ENCODE results near the gene OLFML2A.

Gene OLFML2A

GRCh38 chr9:124808246-124808956 is 31.5 kb downstream of the OLFML2A start:
- Histone ChIP-seq H3K4me1 (ENCODE audit: insufficient read depth, low read length) (peaks cover 27% of the 10 kb centered on the region; the same call in 1 of the 2 replicates), H3K9me3 (ENCODE audit: control insufficient read depth, insufficient read depth, low read length) (no peaks in the 10 kb centered on the region), H3K9ac (ENCODE audit: low read depth, low read length) (no peak overlapping the region), H3K36me3 (ENCODE audit: insufficient read depth, low read length) (0 out of 2 replicates have a peak, but pooled peaks cover 3% of the 10 kb centered on the region)

GRCh38 chr9:124809211-124809610 is 32.3 kb downstream of the OLFML2A start:
- Histone ChIP-seq H3K36me3 (ENCODE audit: insufficient read depth, low read length) (0 out of 2 replicates have a peak, but pooled peaks cover 3% of the 10 kb centered on the region), H3K9me3 (ENCODE audit: control insufficient read depth, insufficient read depth, low read length) (no peaks in the 10 kb centered on the region), H3K9ac (ENCODE audit: low read depth, low read length) (no peak overlapping the region), H3K4me1 (ENCODE audit: insufficient read depth, low read length) (peaks cover 36% of the 10 kb centered on the region; the same call in 1 of the 2 replicates)

GRCh38 chr9:124809741-124810500 is 33.0 kb downstream of the OLFML2A start:
- H3K9me3 ChIP-seq (ENCODE audit: control insufficient read depth, insufficient read depth, low read length) = no peaks in the 10 kb centered on the region
- 0 out of 2 replicates have a peak, but pooled peaks cover 3% of the 10 kb centered on the region for H3K36me3 ChIP-seq (ENCODE audit: insufficient read depth, low read length)
- peaks cover 36% of the 10 kb centered on the region; the same call in 1 of the 2 replicates for H3K4me1 ChIP-seq (ENCODE audit: insufficient read depth, low read length)
- no peak overlapping the region for H3K9ac ChIP-seq (ENCODE audit: low read depth, low read length)

- peaks cover 36% of the 10 kb centered on the region; the same call in 1 of the 2 replicates for H3K4me1 ChIP-seq (ENCODE audit: insufficient read depth, low read length)
- no peak overlapping the region; the same call in 1 of the 2 replicates for H3K9ac ChIP-seq (ENCODE audit: low read depth, low read length)
- no peaks in the 10 kb centered on the region for H3K36me3 ChIP-seq (ENCODE audit: insufficient read depth, low read length)
- H3K9me3 ChIP-seq (ENCODE audit: control insufficient read depth, insufficient read depth, low read length) = no peaks in the 10 kb centered on the region
Observed at GRCh38 chr9:124810663-124811355, 33.9 kb downstream of the OLFML2A start.

- peaks cover 36% of the 10 kb centered on the region; the same call in 1 of the 2 replicates for H3K4me1 ChIP-seq (ENCODE audit: insufficient read depth, low read length)
- H3K9ac ChIP-seq (ENCODE audit: low read depth, low read length) = no peak overlapping the region
- no peaks in the 10 kb centered on the region for H3K36me3 ChIP-seq (ENCODE audit: insufficient read depth, low read length)
- no peaks in the 10 kb centered on the region for H3K9me3 ChIP-seq (ENCODE audit: control insufficient read depth, insufficient read depth, low read length)
Observed at GRCh38 chr9:124812441-124812876, 35.5 kb downstream of the OLFML2A start.

GRCh38 chr9:124813041-124813440 is 36.1 kb downstream of the OLFML2A start:
- H3K4me1 ChIP-seq (ENCODE audit: insufficient read depth, low read length) = peaks cover 36% of the 10 kb centered on the region; the same call in 1 of the 2 replicates
- no peaks in the 10 kb centered on the region for H3K36me3 ChIP-seq (ENCODE audit: insufficient read depth, low read length)
- no peak overlapping the region for H3K9ac ChIP-seq (ENCODE audit: low read depth, low read length)
- H3K9me3 ChIP-seq (ENCODE audit: control insufficient read depth, insufficient read depth, low read length) = no peaks in the 10 kb centered on the region

- H3K9ac ChIP-seq (ENCODE audit: low read depth, low read length) = no peak overlapping the region
- H3K36me3 ChIP-seq (ENCODE audit: insufficient read depth, low read length) = no peaks in the 10 kb centered on the region
- no peaks in the 10 kb centered on the region for H3K9me3 ChIP-seq (ENCODE audit: control insufficient read depth, insufficient read depth, low read length)
- H3K4me1 ChIP-seq (ENCODE audit: insufficient read depth, low read length) = peaks cover 35% of the 10 kb centered on the region; the same call in 1 of the 2 replicates
Observed at GRCh38 chr9:124813501-124814163, 36.7 kb downstream of the OLFML2A start.

GRCh38 chr9:124814164-124814535 is 37.2 kb downstream of the OLFML2A start:
- Histone ChIP-seq H3K9me3 (ENCODE audit: control insufficient read depth, insufficient read depth, low read length) (no peaks in the 10 kb centered on the region), H3K4me1 (ENCODE audit: insufficient read depth, low read length) (peaks cover 37% of the 10 kb centered on the region; the same call in 1 of the 2 replicates), H3K36me3 (ENCODE audit: insufficient read depth, low read length) (no peaks in the 10 kb centered on the region), H3K9ac (ENCODE audit: low read depth, low read length) (no peak overlapping the region)

GRCh38 chr9:124815601-124816000 is 38.7 kb downstream of the OLFML2A start:
- Histone ChIP-seq H3K4me1 (ENCODE audit: insufficient read depth, low read length) (peaks cover 35% of the 10 kb centered on the region; the same call in 1 of the 2 replicates), H3K36me3 (ENCODE audit: insufficient read depth, low read length) (no peaks in the 10 kb centered on the region), H3K9me3 (ENCODE audit: control insufficient read depth, insufficient read depth, low read length) (no peaks in the 10 kb centered on the region), H3K9ac (ENCODE audit: low read depth, low read length) (no peak overlapping the region)

- no peaks in the 10 kb centered on the region for H3K9me3 ChIP-seq (ENCODE audit: control insufficient read depth, insufficient read depth, low read length)
- no peaks in the 10 kb centered on the region for H3K36me3 ChIP-seq (ENCODE audit: insufficient read depth, low read length)
- peaks cover 12% of the 10 kb centered on the region; the same call in 1 of the 2 replicates for H3K4me1 ChIP-seq (ENCODE audit: insufficient read depth, low read length)
- H3K9ac ChIP-seq (ENCODE audit: low read depth, low read length) = no peak overlapping the region
Observed at GRCh38 chr9:124818431-124819281, 41.7 kb downstream of the OLFML2A start.

GRCh38 chr9:124820698-124821623 is 44.0 kb downstream of the OLFML2A start:
- Histone ChIP-seq H3K9me3 (ENCODE audit: control insufficient read depth, insufficient read depth, low read length) (no peaks in the 10 kb centered on the region), H3K4me1 (ENCODE audit: insufficient read depth, low read length) (peaks cover 6% of the 10 kb centered on the region; the same call in 1 of the 2 replicates), H3K36me3 (ENCODE audit: insufficient read depth, low read length) (no peaks in the 10 kb centered on the region), H3K9ac (ENCODE audit: low read depth, low read length) (no peak overlapping the region)

- H3K4me1 ChIP-seq (ENCODE audit: insufficient read depth, low read length) = peaks cover 7% of the 10 kb centered on the region
Observed at GRCh38 chr9:124828489-124829333, 51.8 kb downstream of the OLFML2A start.

More at GRCh38 chr9:124828489-124829333, 51.8 kb downstream of the OLFML2A start:
- Histone ChIP-seq H3K36me3 (ENCODE audit: insufficient read depth, low read length) (no peaks in the 10 kb centered on the region), H3K9me3 (ENCODE audit: control insufficient read depth, insufficient read depth, low read length) (no peaks in the 10 kb centered on the region), H3K9ac (ENCODE audit: low read depth, low read length) (no peak overlapping the region)

All from ES-I3 (cell line).